GM18502 (cell line): ENCODE results near the gene CRABP1.

ENCODE experiments used
- ATAC-seq: cut with Tn5 transposase; IDR thresholded peaks from one replicate; pipeline ENCODE4 v1.9.1; 2021; ENCODE audit warnings: mild to moderate bottlenecking; ENCODE audit not compliant: unreplicated experiment, poor library complexity

The CRABP1 gene

DNA sequence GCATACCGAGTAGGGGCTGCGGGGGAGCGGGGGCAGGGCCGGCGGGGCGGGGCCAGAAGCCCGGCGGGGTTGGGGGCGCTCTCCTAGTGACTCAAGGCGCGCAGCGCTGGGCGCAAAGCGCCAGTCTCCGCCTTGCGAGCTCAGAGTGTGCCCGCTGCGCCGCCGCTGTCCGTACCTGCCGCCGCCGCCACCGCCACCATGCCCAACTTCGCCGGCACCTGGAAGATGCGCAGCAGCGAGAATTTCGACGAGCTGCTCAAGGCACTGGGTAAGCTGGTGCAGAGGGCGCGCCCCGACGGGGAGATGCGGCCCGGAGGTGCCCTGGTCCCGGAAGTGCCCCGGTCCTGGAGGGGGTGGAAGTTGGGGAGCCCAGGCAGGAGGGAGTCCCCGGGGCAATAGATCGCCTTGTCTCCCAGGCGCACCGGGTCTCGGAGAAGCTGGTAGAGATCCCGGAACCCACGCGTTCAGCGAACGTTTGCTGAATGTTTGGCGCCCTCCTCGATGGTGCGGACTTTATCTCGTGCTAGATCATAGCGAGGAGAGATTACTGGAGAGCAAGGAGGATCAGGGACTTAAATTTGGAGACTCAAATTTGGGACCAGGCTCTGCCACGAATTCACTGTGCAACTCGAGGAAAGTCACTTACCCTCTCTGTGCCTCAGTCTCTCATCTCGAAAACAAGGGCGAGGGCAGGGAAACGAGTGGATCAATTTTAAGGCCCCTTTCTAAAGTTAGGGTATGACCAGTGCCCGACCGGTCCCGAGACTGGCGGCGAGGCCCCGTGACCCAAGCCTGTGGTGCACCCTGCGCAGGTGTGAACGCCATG is at the start of gene CRABP1:
Gene CRABP1 (plus strand): TSS at position 123 of the 826 bp plus-strand sequence. CDS start 76 bp downstream, at position 199.
- ATAC-seq = no peak

DNA sequence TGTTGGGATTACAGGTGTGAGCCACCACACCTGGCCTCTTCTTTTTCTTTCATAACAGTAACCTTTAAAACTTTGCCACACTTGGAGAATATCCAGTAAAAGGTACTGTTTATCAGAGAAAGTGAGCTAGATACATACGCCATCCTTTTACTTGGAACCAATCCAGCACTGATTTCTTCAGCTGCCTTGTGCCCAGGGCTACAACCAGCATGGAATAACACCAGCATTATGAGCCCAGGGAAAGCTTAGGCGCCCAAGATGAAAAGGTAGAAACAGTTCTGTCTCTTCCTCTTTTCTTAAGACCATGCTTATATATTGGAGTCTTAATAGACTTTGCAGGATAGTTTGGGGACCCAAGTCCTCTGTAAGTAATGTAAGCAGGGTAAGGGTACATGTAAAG is 49.1 kb upstream of the CRABP1 start:
- ATAC-seq = no peak

DNA sequence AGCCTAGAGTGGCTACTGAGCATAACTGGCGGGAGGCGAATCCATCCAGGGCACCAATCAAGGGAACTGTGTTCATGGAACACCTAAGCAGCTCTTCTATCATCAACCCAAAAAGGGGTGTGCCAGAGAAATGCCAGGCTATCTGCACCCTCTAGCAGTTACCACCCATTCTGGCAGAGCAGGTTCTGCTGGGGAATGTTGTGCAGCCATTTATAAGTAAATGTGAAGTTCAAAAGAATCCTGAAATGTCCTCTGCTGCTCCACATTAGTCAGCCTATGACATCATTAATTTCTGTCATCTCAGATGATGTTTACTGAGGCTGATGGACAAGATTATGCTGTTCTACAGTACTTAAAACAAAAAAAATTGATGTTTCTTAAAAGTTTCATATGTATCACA is 48.5 kb upstream of the CRABP1 start:
- ATAC-seq = no peak

DNA sequence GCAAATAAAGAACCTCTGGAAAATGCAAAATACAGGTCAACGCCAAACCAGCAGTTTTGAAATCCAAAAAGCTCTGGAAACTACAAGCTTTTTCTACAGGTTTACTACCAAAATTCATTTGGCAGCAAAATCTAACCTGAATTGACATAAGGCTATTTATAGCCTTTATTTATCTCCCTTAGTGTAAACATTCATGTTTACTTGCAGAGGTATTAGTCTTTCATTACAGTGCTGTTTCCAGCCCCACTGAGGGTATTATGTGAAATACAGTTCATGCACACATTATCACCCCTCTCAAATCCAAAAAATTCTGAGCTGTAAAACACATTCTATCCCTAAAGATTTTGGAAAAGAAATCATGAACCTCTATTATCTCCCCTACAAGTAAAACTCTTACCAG is 47.9 kb upstream of the CRABP1 start:
- no peak for ATAC-seq

DNA sequence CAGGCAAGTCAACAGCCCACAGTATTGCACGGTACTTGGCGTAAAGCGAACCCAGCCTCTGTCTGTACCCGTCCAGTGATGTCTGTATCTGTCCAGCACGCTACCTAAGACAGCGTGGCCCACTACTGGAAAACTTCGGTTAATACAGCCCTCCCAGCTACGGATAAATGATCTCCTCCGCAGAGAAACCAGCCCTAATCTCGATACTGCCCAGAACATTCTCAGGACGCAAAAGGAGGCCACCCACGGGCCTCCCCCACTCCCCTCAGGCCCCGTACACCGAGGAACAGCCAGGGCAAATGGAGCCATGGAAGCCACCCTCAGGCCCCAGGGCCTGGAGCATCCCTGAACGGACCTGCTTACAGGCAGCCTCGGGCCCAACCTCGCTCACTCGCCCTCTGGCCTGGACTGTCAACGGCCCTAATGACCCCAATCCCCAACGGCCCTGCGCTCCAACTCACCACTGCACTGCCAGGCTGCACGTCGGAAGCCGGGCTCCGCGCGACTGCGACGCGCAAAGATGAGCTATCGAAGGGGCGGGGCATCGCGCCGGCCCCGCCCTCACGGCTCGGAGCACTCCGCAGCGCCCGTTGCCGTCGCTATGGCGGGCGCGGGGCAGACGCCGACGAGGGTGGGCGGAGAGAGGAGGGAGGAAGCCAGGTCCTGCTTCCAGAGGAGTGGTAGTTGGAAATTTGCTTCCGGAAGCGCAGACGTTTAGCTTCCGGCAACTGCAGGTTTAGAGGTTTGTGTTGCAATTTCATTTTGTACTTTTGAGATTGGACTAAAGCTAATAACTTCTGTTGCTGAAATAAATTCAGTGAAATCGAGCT is 40.8 kb upstream of the CRABP1 start, which contains the start of gene SKIC8:
Gene SKIC8 (minus strand): TSS at position 509 of the 830 bp plus-strand sequence. CDS start 3,923 bp downstream, outside the sequence.
- ATAC-seq = peak; percentile 82

DNA sequence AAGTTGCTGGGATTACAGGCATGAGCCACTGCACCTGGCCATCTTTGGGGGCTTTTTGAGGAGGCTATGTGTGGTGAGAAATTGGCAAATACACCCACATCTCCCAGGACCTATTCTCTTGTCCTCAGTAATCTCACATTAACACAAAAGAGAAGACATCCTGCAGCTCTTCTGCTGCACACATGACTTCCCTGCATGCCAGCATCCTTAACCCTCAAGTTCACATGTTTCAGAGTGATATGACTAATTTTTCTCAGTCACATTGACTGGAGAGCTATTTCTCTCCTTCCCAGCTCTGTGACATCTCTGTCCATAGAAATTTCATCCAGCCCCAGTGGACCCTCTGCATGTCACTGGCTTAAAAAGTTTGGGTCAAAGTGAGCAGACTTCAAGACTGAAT is 38.8 kb upstream of the CRABP1 start:
- ATAC-seq = no peak

DNA sequence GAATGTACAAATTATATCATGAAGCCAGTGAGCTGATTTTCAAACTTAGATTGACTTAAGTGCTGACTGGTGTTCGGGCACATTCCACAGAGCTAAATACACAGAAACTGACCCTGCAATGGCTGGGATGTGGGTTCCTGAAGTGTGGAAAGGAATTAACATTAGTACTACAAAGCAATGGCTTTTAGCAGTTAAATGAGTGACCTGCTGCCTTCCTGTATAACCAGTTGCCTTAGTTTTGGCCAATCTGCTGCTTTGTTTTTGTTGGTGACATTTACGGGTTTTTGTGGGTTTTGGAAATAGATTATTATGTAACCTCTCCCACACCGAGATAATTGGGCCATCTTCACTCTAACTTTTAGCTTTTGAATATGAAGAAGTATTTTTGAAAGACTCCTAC is 38.3 kb upstream of the CRABP1 start:
- ATAC-seq = no peak

DNA sequence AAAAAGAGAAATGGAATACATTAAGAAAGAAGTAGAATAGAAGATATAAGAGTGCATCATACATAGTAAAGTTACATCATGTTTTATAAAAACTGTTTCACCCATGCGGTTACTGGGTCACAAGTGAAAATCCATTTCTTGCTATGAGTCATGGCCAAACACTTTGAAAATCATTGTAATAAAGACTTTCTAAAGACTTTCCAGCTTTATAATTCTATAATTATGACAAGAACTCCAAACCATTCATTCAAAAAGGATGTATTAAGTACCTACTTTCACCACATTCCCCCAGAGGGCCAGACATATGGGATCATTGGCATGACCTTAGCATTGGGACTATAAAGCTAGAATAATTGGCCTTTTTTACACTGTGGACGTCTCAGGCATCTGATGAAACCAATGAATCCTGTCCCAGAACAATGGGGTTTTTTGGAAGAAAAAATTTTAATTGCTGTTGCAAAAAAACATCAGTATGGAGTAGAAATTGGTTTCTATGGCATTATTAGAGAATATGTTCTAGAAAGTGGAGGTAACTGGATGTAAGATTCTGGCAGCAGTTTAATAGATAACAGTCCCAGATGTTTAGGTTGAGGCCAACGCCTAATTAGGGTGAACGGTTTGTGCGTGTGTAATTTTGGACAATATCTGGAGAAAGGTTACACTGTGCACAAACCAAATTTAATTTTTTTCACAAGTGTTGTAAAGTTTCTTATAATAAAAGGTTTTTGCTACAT is 37.4 kb upstream of the CRABP1 start:
- no peak for ATAC-seq

DNA sequence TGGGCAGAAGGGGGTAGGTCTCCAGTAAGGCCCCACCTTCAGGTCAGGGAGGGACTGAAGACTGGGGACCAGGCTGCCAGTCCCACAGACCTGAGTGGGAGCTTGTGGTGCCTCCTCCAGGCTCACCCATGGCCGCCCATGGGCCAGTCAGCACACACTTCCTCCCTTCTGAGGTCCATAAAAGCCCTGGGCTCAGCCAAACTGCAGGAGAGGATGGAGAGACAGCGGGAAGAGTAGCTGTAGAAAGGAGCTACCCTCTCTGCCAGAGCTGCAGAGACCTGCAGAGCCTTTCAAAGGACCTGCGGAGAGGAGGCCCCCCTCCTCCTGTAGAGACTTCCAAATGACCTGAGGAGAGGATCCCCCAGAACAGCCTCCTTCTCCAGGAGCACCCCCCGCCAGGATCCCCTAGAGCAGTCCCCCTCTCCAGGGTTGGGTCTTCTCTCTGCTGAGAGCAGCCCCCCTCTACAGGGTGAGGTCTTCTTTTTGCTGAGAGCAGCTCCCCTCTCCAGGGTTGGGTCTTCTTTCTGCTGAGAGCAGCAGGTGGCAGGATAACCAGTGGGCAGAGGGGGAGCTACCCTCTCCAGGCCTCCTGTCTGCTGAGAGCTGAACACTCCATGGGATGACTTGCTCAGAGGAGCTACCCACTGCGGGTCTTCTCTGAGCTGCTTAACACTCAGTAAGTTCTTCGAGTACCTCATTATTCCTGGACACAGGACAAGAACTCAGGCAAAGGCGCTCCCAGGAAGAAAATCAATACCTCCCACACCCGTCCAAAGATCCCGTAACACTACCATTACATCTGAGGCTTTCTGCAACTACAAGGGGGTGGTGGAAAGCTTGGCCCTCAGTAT is 35.7 kb upstream of the CRABP1 start:
- ATAC-seq = no peak

DNA sequence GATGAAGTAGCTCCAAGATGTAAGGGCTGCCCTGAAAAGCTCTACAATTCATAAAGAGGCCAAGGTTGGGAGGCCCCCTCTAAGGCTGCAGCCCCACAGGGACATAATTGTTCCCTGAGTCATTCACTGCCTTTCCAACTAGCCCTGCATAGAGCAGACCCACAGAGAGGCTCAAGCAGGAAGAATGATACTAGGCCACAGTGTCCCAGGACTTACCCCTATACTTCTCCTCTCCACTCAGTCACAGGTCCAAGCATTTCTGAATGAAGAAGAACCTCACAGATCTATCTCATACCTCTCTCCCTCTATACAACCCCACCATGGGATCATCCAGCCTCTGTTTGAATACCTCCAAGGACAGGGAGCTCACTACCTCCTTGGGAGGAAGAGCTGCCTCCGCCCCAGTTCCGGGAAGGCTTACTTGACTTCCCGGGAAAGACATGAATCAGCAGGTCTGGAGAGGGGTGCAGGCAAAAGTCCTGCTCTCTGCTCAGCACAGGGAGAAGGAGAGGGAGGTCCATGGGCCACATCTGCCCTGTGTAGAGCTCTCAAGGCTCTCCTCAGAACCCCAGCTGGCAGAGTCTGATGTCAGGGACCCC is 33.9 kb upstream of the CRABP1 start:
- no peak for ATAC-seq

DNA sequence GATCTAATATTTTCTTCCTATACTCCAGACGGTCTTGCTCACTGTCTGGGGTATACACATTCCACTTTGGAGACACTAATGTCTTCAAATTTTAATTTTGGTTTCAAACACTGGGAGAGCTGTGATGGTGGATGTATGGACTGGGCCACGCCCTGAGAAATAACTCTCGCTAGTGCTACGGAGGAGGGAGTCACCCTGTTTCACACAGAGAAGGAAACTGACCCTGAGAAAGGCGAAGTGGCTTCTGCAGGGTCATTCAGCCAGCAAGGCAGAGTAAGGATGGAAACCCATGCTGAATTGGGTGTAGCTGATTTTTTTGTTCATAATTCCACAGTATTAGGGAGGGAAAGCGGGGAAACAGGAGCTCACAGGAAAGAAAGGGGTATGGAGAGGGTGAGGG is 32.2 kb upstream of the CRABP1 start:
- ATAC-seq = no peak

DNA sequence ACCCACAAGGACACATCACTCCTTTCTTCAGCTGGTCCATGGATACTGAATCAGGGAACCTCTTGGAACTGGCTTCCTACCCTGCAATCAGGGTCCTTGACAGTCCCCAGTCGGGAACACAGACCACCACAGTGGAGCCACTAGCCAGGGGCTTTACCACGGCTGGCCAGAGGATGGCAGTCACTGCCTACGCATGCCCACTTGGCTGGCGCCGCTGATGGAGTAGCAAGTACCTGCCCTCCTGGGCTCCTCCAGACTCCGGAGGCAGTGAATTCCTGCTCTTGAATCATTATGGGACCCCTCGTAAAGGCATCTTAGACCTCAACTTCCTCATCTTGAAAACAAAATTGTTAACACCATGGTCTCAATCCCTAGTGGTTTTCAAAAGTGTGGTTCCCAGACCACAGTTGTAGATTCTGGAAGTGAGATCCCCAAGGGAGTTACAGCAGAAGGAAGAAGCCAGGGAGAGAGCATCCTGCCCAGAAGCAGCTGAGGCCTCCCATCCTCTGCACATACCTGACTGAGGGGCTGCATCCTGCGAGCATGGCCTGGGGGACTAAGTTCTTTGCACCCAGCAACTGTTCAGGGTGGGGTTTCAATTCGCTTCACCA is 31.6 kb upstream of the CRABP1 start:
- ATAC-seq = no peak

DNA sequence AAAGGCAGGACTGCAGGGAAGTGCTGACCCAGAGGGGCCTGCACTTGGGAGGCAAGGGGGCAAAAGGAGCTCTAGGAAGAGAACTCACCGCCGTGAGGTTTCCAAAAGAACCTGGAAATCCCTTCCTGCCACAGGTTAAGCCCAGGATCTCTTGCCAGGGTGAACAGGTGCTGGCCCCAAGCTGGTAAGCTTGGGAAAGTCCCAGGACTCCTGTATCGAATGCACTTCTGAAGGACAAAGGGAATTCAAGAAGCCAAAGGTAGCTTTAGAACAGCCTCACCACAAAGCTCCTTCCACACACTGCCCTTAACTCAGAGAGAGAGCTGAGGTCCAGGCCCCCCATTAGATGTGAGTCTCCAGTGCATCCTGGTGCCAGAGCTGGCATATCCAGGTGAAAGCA is 28.9 kb upstream of the CRABP1 start:
- ATAC-seq = no peak

DNA sequence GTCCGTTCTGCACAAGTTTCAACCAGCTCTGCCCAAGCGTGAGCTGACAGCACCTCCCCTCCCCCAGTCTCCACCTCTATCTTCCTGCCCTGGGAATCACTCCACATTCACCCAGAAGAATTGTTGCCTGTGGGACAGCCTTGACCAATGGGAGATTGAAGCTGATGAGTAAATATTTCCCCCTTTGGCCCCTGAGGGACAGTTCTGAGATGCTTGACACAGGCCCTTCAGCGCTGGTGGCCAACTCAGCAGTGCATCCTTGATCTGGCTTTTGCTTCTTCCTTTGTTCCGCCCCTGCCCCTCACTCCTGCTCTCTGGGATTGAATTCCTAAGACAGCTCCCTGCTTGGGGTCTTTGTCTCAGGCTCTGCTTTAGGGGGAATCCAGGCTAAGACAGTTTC is 27.6 kb upstream of the CRABP1 start:
- no peak for ATAC-seq

DNA sequence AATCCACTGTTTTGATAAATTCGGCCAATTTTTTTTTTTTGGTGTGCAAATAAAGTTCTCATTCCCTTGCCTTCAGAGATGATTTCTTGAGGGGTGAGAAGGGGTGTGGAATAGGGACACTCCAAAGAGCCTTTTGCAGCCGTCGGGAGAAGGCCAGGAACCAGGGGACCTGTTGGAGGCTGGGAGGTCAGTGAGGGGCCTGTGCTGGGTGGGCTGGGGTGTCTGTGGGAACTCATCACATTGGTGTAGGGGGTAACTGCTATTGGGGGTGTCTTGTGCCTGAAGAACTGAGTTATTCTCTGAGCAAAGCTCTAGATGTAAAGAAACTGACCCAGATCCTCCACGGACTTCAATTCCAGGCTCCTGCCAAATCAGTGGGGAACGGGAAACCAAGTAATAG is 27.2 kb upstream of the CRABP1 start:
- ATAC-seq = no peak

DNA sequence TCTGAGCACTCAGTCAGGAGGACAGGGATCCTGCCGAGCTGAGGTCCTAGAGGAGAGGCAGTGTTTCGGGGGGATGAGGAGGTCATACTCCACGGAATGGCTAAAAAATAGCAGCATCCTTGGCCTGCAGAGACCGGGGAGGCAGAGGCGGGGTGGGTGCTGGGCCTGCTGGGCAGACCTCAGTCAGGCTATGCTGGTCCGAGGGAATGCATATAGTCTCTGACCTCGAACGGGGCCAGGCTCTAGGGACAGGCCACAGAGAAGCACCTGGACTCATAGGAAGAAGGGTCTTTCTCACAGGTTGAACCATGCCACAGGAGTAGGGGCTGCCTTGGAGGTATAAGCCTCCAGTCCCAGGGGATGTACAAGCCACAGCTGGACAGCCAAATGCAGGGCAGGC is 26.8 kb upstream of the CRABP1 start:
- no peak for ATAC-seq

DNA sequence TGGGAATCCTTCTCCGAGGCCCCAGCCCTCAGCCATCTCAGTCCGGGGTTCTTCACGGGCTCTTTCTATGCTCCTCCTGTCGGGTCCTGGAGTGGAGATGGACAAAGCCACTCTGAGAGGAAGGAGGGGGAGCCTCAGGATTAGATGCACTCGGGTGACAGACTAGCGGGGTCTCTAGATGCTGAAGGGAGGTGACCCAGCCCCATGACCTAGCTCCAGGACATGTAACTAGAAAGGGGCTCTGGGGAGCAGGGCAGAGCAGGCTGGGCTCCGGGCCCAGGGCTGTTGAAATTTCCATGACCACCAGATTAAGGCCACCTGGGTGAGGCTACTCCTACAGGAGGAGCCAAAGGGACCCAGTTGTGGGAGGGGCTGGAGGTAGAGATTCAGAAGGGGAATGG is 26.0 kb upstream of the CRABP1 start:
- ATAC-seq = no peak

DNA sequence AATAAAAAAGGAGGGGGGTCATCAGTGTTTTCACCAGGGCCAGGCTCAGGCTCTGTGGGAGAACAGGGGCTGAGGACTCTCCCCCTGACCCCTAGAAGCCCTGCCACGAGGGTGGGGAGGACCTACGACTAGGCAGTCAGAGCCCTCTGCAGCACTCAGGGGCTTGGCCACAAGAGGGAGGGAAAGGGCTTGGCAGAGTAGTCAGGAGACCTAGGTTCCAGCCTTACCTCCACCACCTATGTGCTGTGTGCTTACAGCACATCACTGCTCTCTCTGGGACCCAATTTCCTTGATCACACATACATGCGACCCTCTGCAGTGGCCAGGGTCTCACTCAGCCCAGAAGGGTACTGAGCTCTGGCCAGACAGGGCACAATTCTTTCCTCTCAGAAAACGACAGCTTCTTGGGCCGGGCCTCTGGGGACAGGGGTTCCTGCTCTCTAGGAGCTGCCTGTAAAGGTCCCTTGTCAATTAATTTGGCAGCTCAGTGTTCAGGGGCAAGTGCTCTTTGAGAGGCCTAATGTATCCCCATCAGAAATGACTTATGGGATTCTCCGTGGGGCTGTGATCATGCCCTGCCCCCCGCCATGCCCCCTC is 24.4 kb upstream of the CRABP1 start:
- no peak for ATAC-seq
